HG03159 (cell line): ENCODE data around the gene CBX6.

Experiments used
- ATAC-seq: cut with Tn5 transposase; IDR thresholded peaks from one replicate; pipeline ENCODE4 v1.9.1; 2021; ENCODE audit warnings: mild to moderate bottlenecking, moderate library complexity; ENCODE audit not compliant: unreplicated experiment

The CBX6 gene

DNA sequence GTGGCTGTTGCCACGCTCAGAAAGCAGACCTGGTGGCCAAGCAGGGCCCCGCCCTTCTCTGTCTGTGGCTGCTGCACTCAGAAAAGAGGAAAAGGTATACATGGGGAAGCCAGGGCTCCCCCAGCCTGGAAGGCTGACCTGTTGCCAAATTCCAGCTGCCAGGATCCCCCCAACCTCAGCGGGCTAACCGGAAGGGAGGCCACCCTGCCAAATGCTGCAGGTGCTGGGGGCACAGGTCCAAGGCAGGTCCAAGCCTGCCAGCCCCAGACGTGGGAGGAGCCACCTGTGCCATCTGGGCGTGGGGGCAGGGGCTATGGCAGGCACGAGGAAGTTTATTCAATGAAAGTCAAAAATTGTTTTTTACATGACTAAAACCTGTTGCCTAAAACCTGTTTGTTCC, 30.8 kb downstream of the CBX6 start:
- no peak for ATAC-seq

DNA sequence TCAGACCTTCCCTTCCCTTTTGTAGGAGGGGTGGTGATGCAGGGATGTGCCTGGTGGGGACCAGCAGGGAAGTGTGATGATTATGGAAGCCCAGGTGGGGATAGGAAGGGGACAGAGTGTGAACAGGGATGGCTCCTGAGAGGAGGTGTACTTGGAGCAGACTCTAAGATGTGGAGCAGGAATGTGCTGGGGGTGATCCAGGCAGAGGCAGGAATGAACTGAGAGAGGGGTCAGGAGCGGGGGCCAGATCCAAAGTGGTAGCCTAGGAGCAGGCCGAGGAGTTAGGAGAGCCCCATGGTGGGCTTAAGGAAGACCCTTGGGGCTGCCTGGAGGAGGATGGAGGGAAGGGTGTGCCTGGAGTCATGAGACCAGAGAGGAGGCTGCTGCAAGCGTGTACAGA, 31.9 kb downstream of the CBX6 start:
- no peak for ATAC-seq

DNA sequence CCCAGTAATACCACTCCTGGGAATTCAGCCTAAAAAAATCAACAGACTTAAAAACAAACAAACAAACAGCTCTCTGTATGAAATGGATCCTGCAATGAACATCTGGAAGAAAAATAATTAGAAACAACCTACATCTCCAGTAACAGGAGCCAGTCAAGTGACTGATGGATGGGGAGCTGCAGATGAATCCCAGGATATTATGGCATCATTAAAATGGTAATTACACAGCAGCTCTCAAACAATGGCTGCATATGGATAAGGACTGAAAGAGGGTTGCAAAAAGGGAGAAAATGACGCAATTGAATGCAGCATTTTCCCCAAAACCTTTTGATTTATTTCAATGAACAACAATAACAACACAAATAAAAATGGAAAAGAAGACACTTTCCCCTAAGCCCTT, 32.3 kb downstream of the CBX6 start:
- no peak for ATAC-seq

DNA sequence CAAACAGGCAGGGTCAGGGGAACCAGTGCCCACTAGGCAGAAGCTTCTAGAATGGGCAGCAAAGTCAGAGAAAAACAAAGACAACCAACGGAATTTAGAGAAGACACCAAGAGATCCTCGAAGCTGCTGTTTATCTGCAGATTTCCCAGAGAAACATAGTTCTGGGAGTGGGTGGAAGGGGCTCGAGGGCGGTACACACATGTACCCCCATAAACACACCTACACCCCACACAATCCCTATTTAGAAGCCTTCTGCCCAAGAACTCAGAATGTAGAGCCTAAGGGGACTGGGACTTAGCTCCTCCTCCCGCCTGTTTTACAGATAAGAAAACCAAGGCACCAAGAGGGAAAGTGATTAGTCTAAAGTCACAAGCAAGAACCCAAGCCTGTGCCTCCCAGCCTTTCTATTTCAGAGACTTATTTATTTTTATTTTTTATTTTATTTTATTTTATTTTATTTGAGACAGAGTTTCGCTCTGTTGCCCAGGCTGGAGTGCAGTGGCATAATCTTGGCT, 34.5 kb downstream of the CBX6 start:
- ATAC-seq = no peak

DNA sequence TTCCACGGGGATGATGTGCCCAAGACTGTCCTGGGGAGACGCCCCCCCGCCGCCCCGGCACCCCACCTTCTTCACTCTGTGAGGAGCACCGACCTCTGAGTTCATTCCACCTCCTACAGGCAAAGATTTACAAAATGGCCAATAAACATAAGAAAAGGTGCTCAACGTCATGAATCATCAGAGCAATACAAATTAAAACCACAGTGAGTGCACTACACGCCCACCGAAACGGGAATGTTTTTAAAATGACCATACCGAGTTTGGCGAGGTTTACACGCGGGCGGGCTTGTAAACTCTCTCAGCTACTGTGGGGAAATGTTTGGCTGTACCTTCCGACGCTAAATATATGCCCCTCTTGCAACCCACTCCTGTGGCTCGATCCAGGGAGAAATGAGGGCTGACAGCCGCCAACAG, 36.1 kb downstream of the CBX6 start:
- ATAC-seq = no peak

DNA sequence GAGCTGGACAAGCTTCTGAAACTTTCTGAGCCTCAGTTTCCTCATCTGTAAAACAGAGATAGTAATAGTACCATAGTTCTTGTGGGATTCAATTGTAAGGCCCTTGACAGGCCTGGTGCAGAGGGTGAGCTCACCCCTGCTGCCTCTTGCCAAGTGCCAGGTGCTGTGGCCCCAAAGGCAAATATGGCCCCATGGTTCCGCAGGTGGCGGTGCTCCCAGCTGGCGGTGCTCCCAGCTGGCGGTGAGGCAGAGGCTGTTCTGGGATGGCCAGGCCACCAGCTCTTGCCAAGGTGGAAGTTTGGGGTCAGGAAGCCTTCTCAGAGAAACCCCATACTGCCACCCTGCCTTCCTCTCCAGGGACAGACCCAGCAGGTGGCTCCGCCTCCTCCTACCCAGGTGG, 37.0 kb downstream of the CBX6 start:
- ATAC-seq = no peak

DNA sequence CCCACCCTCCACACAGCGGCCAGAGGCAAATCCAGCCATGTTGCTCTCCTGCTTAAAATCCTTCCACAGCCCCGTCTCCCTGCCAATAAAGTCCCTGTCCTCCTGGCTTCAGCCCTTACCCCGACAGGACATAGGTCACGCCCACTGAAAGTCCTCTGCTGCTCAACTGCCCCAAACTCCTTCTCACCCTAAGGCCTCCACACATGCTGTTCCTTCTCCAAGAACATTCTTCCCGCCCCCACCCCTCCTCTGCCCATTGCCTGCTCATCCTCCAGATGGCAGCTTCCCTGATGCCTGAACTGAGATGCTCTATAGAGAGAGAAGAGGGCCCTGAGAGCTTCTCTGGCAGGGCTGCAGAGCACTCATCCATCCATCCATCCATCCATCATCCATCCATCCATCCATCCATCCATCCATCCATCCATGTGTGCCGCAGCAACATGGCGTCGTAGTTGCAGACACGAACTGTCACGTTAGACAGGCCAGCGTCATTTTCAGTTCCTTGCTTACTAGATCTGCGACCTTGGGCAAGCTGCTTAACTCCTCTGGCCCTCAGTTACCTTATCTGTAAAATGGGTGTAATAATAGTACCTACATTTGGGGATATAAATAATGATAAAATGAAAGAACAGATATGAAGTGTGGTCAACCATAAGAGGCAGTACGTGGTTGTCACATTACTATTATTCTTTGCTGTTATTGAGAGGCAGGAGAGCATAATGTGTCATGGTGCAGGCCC, 37.6 kb downstream of the CBX6 start:
- ATAC-seq = no peak

GRCh38 chr22:38833061-38833460, 39.0 kb downstream of the CBX6 start:
- no peak for ATAC-seq

- no peak for ATAC-seq
Measured at GRCh38 chr22:38832005-38832978, 39.7 kb downstream of the CBX6 start.

DNA sequence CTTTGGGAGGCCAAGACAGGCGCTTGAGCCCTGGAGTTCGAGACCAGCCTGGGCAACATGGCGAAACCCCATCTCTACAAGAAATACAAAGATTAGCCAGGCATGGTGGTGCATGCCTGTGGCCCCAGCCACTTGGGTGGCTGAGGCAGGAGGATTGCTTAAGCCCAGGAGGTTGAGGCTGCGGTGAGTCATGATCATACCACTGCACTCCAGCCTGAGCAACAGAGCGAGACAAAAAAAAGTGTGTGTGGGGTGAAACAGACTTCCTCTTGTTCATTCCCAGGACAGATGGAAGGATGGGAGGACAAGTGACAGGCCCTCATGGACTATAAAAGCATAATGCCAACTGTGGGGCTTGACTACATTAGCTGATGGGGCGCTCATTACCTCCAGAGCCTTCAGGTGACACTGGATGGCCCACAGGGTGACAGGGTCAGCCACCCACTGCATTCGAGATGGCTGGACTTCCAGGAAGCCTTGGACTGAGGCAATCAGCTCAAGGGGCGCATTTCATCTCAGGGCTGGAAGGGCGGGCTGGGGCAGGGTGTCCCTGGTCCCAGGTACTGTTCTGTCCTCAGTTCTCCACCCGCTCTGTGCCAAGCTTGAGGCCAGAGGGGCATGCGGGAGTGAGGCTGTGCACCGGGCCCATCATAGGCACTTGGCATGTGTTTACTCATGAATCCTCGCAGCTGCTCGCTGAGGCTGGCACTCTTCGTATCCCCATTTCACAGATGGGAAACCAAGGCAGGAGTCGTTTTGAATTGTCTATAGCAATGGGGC, 40.7 kb downstream of the CBX6 start:
- ATAC-seq = no peak

DNA sequence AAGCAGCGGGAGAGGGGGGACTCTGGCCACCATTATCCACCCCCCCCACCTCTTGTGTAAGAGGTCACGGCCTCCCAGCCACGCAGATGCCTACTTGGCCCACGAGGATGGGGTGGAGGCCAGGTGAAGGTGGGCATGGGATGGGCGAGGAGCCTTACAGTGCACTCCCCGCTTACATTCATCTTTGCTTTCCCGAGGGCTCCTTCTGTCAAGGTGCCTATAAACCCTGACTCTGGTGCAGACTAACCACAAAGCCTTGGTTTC, 41.2 kb downstream of the CBX6 start:
- no peak for ATAC-seq

DNA sequence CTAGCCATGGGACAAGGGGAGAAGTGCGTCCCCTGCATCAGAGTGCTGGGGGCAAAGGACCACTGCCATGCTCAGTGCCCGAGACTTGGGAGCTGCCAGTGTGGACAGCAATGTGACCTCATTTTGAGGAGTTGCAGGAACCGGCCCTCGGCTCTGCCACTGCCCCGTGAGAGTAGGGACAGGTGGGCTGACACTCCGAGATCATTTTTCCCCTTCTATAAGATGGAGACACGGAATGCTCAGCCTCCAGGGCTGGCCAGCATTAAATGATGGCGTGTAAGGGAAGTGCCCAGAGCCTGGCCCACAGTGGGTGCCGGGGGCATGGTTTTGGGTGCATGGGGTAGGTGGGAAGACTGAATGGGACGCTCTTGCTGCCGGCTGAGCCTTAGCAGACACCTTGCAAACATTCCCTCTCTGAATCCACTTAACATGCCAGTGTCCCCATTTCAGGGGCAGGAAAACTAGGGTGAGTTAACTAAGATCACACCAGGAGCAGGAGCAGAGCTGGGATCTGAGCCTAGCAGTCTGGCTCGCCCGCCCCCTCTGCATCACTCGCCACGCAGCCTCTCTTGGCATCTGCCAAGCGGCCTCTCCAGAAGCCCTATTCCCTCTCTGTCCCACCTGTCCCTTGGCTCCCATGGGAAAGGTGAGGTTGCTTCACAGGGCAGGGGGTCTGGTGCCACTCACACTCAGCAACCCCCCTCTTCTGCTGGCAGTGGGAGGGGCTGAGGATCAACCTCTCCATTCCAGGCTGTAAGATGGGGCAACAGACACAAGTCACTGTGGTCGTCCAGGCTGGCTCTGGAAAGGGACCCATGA, 41.8 kb downstream of the CBX6 start:
- no peak for ATAC-seq

GRCh38 chr22:38829485-38829884, 42.5 kb downstream of the CBX6 start:
- no peak for ATAC-seq

DNA sequence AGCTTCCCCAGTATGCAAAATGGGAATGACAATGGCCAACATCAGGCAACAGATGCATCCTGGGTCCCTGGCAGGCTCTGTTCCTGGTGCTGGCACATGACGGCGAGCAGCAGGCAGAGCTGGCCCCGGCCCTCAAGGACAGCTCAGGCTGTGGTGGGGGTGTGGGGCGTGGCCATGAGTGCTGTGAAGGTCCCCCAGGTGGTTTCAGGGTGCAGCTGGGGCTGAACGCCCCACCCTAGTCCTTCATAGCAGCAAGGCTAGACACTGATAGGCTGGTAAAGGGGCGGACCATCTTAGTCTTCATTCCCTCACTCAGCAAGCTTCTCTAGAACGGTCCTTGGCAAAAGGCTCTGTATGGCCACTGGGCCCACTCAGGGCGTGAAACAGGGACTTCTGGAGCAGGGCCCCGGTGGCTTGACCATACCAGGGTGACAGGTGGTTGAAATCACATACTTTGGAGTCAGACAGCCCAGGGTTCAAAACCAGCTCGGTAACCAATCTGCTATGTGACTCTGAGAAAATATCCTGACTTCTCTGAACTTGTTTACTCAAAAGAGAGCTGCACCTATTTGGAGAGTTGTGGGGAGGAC, 43.3 kb downstream of the CBX6 start:
- ATAC-seq = no peak

- ATAC-seq = no peak
Measured at GRCh38 chr22:38828191-38828590, 43.8 kb downstream of the CBX6 start.

- ATAC-seq = no peak
Measured at GRCh38 chr22:38827510-38827909, 44.5 kb downstream of the CBX6 start.

- ATAC-seq = no peak
Measured at GRCh38 chr22:38826801-38827200, 45.2 kb downstream of the CBX6 start.

DNA sequence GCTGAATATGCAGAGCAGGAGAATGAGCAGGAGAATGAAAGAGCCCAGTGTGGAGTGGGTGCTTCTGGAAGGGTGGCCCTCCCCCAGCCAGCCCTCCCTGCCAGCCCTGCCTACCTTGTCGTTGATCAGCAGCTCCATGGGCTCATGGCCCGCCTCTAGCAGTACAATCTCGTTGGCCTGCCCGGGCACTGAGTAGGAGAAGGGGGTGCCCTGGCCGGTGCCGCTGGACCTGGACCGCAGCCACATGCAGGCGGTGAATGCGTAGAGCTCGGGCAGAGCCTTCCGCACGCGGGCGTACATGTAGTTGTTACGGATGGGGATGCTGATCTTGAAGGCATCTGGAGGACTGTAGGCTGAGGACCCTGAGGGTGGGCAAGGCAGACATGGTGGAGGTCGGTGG, 45.6 kb downstream of the CBX6 start:
- no peak for ATAC-seq

DNA sequence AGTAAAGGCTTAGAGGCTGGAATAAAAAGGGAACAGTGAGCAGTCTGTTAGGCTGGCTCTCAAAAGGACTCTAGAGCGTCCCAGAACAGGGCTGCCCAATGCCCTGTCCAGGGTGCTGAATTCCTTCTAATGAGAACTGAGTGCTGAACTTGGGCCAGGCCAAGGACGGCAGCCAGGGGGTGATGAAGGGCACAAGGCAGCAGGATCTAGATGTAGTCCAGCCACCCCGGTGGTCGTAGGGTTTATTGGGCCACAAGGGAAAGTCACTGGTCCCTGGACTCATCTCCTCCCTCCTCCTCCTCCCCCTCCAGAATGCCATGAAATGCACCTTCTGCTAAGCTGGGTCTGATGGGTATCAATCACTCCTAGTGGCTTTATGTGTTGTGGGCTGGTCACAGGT, 47.4 kb downstream of the CBX6 start:
- no peak for ATAC-seq

- ATAC-seq = no peak
Measured at GRCh38 chr22:38823637-38824036, 48.4 kb downstream of the CBX6 start.
